Panc1 (cell line): Measurements from ENCODE around the gene GLI3. TPM values are rescaled to one million over a fixed set of nuclear protein-coding genes. Genes with fewer than 3 reads are reported as not detected.

Experiments
- ATAC-seq: fragments of 200-7000 bp; cut with Tn5 transposase; 2 replicates; pipeline ENCODE4 v1.9.1; 2020; ENCODE audit warnings: mild to moderate bottlenecking, moderate library complexity
- BruUV-seq: library from RNA; stranded (reverse); fragments of 400-500 nt; replicated peaks from 2 replicates; lab custom pipeline; 2021; lab: Mats Ljungman, UMichigan
- CTCF ChIA-PET: fragments of 300-600 bp; sonication (Branson Sonifier 250); formaldehyde crosslinking; loops from one replicate; lab custom pipeline; 2022; ENCODE audit warnings: antibody characterized with exemption; lab: Charles Lee
- POLR2A ChIA-PET: fragments of 300-600 bp; sonication (Branson Sonifier 250); formaldehyde crosslinking; loops from one replicate; lab custom pipeline; 2022; ENCODE audit warnings: antibody characterized with exemption; lab: Charles Lee
- DNase-seq: peaks from one replicate; pipeline ENCODE4 v3.0.0-alpha.2; 2010; ENCODE audit warnings: low read depth, low spot score
- H3K27ac ChIP-seq: 2 replicates; pipeline ENCODE4 v1.5.1; 2011; ENCODE audit warnings: mild to moderate bottlenecking, low read length, inconsistent platforms
- H3K27me3 ChIP-seq: fragments of 200-500 bp; sonication (Bioruptor generic); 2 replicates; pipeline ENCODE4 v1.6.0; 2014; ENCODE audit warnings: low read length, inconsistent platforms; ENCODE audit not compliant: control insufficient read depth, insufficient read depth
- H3K36me3 ChIP-seq: fragments of 200-500 bp; sonication (Bioruptor generic); 2 replicates; pipeline ENCODE4 v1.5.1; 2014; ENCODE audit warnings: inconsistent platforms, mild to moderate bottlenecking, low read length, moderate library complexity; ENCODE audit not compliant: control insufficient read depth, insufficient read depth
- H3K4me1 ChIP-seq: 2 replicates; pipeline ENCODE4 v1.5.1; 2011; ENCODE audit warnings: inconsistent platforms, mild to moderate bottlenecking, low read length, moderate library complexity; ENCODE audit not compliant: control insufficient read depth, insufficient read depth
- H3K4me3 ChIP-seq, 2 experiments: 2 replicates each; pipeline ENCODE4 v1.5.1; 2011 to 2012; ENCODE audit warnings: low read depth in 2 of 2, low read length in 2 of 2, mild to moderate bottlenecking in 2 of 2, inconsistent platforms in 1 of 2, moderate library complexity in 1 of 2
- H3K9me3 ChIP-seq: fragments of 200-500 bp; sonication (Bioruptor generic); 2 replicates; pipeline ENCODE4 v1.5.1; 2014; ENCODE audit warnings: low read depth, mild to moderate bottlenecking, inconsistent platforms, low read length, moderate library complexity; ENCODE audit not compliant: control insufficient read depth, insufficient read depth
- POLR2AphosphoS5 ChIP-seq: IDR thresholded peaks from 2 replicates; pipeline ENCODE4 v1.6.1; 2012; ENCODE audit warnings: mild to moderate bottlenecking, low read depth, low read length, moderate library complexity
- SIN3A ChIP-seq: IDR thresholded peaks from 2 replicates; pipeline ENCODE4 v1.6.1; 2012; ENCODE audit warnings: low read depth, mild to moderate bottlenecking, low read length, moderate library complexity, borderline replicate concordance; ENCODE audit not compliant: insufficient read depth
- TCF7L2 ChIP-seq: IDR thresholded peaks from 2 replicates; pipeline ENCODE4 v1.6.1; 2011; ENCODE audit warnings: mild to moderate bottlenecking, low read depth, low read length, inconsistent platforms
- in situ Hi-C: cut with HindIII; loops from 2 replicates; pipeline ENCODE4 v1.10.0; 2016; ENCODE audit warnings: low sequenced_read_pairs, low pct_unique_long_range_greater_than_20kb
- intact Hi-C: fragments of 100-400 bp; cut with micrococcal nuclease; formaldehyde crosslinking; loops from one replicate; pipeline ENCODE4 v1.10.0; 2022; ENCODE audit not compliant: unreplicated experiment
- total RNA-seq: library from RNA; stranded (reverse); gene quantifications from one replicate; pipeline ENCODE4 v1.2.1, GENCODE V29; 2021; ENCODE audit not compliant: unreplicated experiment
- TF ChIP-seq, protein P1 (sequence below): fragments of 450-650 bp; IDR thresholded peaks from 2 replicates; pipeline ENCODE4 v1.5.1; 2017; ENCODE audit warnings: mild to moderate bottlenecking
- TF ChIP-seq, protein P2 (sequence below), 2 experiments: IDR thresholded peaks; 2 replicates each; pipeline ENCODE4 v1.6.1; 2011 to 2012; ENCODE audit warnings: low read depth in 2 of 2, control low read depth in 1 of 2, low read length in 1 of 2, mild to moderate bottlenecking in 1 of 2, moderate library complexity in 1 of 2; ENCODE audit not compliant: insufficient read depth in 1 of 2

GLI3 gene
- total RNA-seq, 1 experiment from 2014 or later = 3.7 TPM

GRCh38 chr7:42049761-42050160, 187.2 kb downstream of the GLI3 start:
- POLR2A ChIA-PET = no interaction called here
- intact Hi-C loops (no loop called here), in situ Hi-C loops (no loop called here)
- Histone ChIP-seq H3K27ac (no peak overlapping the region), H3K4me3 (no peak overlapping the region), H3K36me3 (no peaks in the 10 kb centered on the region), H3K27me3 (no peaks in the 10 kb centered on the region), H3K9me3 (no peaks in the 10 kb centered on the region), H3K4me1 (no peaks in the 10 kb centered on the region)
- no TSS peak for BruUV-seq
- DNase-seq (no peak), ATAC-seq (no peak)
- TF ChIP-seq, protein P1, sequence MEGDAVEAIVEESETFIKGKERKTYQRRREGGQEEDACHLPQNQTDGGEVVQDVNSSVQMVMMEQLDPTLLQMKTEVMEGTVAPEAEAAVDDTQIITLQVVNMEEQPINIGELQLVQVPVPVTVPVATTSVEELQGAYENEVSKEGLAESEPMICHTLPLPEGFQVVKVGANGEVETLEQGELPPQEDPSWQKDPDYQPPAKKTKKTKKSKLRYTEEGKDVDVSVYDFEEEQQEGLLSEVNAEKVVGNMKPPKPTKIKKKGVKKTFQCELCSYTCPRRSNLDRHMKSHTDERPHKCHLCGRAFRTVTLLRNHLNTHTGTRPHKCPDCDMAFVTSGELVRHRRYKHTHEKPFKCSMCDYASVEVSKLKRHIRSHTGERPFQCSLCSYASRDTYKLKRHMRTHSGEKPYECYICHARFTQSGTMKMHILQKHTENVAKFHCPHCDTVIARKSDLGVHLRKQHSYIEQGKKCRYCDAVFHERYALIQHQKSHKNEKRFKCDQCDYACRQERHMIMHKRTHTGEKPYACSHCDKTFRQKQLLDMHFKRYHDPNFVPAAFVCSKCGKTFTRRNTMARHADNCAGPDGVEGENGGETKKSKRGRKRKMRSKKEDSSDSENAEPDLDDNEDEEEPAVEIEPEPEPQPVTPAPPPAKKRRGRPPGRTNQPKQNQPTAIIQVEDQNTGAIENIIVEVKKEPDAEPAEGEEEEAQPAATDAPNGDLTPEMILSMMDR = no peak
- TF ChIP-seq, protein P2, sequence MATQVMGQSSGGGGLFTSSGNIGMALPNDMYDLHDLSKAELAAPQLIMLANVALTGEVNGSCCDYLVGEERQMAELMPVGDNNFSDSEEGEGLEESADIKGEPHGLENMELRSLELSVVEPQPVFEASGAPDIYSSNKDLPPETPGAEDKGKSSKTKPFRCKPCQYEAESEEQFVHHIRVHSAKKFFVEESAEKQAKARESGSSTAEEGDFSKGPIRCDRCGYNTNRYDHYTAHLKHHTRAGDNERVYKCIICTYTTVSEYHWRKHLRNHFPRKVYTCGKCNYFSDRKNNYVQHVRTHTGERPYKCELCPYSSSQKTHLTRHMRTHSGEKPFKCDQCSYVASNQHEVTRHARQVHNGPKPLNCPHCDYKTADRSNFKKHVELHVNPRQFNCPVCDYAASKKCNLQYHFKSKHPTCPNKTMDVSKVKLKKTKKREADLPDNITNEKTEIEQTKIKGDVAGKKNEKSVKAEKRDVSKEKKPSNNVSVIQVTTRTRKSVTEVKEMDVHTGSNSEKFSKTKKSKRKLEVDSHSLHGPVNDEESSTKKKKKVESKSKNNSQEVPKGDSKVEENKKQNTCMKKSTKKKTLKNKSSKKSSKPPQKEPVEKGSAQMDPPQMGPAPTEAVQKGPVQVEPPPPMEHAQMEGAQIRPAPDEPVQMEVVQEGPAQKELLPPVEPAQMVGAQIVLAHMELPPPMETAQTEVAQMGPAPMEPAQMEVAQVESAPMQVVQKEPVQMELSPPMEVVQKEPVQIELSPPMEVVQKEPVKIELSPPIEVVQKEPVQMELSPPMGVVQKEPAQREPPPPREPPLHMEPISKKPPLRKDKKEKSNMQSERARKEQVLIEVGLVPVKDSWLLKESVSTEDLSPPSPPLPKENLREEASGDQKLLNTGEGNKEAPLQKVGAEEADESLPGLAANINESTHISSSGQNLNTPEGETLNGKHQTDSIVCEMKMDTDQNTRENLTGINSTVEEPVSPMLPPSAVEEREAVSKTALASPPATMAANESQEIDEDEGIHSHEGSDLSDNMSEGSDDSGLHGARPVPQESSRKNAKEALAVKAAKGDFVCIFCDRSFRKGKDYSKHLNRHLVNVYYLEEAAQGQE (IDR thresholded peaks at IDR 0.05; ENCODE audit: insufficient read depth in 1 of 2, low read depth in 2 of 2, low read length in 1 of 2) = no peak
- TF ChIP-seq POLR2AphosphoS5 (no peak), TCF7L2 (no peak), SIN3A (no peak)
- CTCF ChIA-PET = no interaction called here

DNA sequence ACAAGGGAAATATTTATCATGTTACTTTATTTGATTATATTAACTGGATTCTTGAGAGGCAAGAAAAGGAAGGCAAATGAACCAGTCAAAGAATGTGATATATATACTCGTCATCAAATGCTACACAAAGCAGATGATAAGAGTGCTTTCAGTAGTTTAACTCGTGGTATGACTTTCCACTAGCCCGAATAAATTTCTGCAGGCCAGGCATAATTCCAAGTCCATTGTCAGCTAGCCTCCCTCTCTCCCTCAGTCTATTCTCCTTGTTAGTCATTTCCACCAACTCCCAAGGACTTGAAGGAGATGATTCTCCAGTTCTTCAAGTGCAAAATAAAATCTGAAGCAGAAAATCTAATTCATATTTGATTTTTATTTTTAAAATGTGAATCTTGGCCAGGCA, 190.5 kb downstream of the GLI3 start:
- Histone ChIP-seq H3K4me1 (no peaks in the 10 kb centered on the region), H3K9me3 (no peaks in the 10 kb centered on the region), H3K27me3 (no peaks in the 10 kb centered on the region), H3K4me3 (no peak overlapping the region), H3K36me3 (no peaks in the 10 kb centered on the region), H3K27ac (no peak overlapping the region)
- no TSS peak for BruUV-seq
- POLR2A ChIA-PET = no interaction called here
- TF ChIP-seq, protein P1 = no peak
- no peak for TF ChIP-seq POLR2AphosphoS5
- TF ChIP-seq SIN3A = no peak
- TF ChIP-seq, protein P2 (IDR thresholded peaks at IDR 0.05; ENCODE audit: insufficient read depth in 1 of 2, low read depth in 2 of 2, low read length in 1 of 2) = no peak
- TF ChIP-seq TCF7L2 = no peak
- CTCF ChIA-PET = no interaction called here
- intact Hi-C loops = no loop called here
- no peak for ATAC-seq
- DNase-seq = no peak
- in situ Hi-C loops = no loop called here
